NT2/D1 (cell line): Measurements from ENCODE around the gene ECT2.
A peak's percentile ranks its signal among the peaks of the same experiment; 100 is the strongest.

Experiments
- DNase-seq: peaks from one replicate; pipeline ENCODE4 v3.0.0-alpha.2; 2011; ENCODE audit warnings: low read depth, low spot score
- H3K27me3 ChIP-seq: 2 replicates; pipeline ENCODE4 v1.6.0; 2011; ENCODE audit warnings: mild to moderate bottlenecking; ENCODE audit not compliant: insufficient read length, insufficient read depth
- H3K36me3 ChIP-seq: 2 replicates; pipeline ENCODE4 v1.6.1; 2011; ENCODE audit warnings: mild to moderate bottlenecking, low read length, mixed read lengths; ENCODE audit not compliant: insufficient read depth, insufficient read length
- H3K4me1 ChIP-seq: 2 replicates; pipeline ENCODE4 v1.5.1; 2011; ENCODE audit not compliant: insufficient read depth, insufficient read length
- H3K4me3 ChIP-seq: 2 replicates; pipeline ENCODE4 v1.5.1; 2011; ENCODE audit warnings: low read depth; ENCODE audit not compliant: insufficient read length
- H3K9ac ChIP-seq: 2 replicates; pipeline ENCODE4 v1.6.0; 2011; ENCODE audit warnings: low read depth; ENCODE audit not compliant: insufficient read length
- H3K9me3 ChIP-seq: 2 replicates; pipeline ENCODE4 v1.5.1; 2011; ENCODE audit warnings: mild to moderate bottlenecking, low read length; ENCODE audit not compliant: insufficient read depth
- SUZ12 ChIP-seq: IDR thresholded peaks from 2 replicates; pipeline ENCODE4 v1.6.1; 2011; ENCODE audit not compliant: insufficient read length, insufficient read depth; ENCODE audit errors: extremely low read depth
- YY1 ChIP-seq: IDR thresholded peaks from 2 replicates; pipeline ENCODE4 v1.6.1; 2011; ENCODE audit not compliant: insufficient read length, insufficient read depth
- ZNF274 ChIP-seq: IDR thresholded peaks from 2 replicates; pipeline ENCODE4 v1.6.1; 2011; ENCODE audit warnings: mild to moderate bottlenecking, low read depth, low read length

Gene ECT2

GRCh38 chr3:172707967-172708366, 42.6 kb upstream of the ECT2 start:
- H3K36me3 ChIP-seq: no peaks in the 10 kb centered on the region
- H3K9ac ChIP-seq: no peak overlapping the region
- H3K9me3 ChIP-seq: no peaks in the 10 kb centered on the region
- no peaks in the 10 kb centered on the region for H3K27me3 ChIP-seq
- no peak overlapping the region for H3K4me3 ChIP-seq
- TF ChIP-seq YY1 (no peak), ZNF274 (no peak), SUZ12 (no peak)
- DNase-seq: no peak
- H3K4me1 ChIP-seq: no peaks in the 10 kb centered on the region

- Histone ChIP-seq H3K9me3 (no peaks in the 10 kb centered on the region), H3K27me3 (no peaks in the 10 kb centered on the region), H3K9ac (no peak overlapping the region), H3K4me1 (no peaks in the 10 kb centered on the region), H3K36me3 (no peaks in the 10 kb centered on the region), H3K4me3 (no peak overlapping the region)
- no peak for DNase-seq
- TF ChIP-seq YY1 (no peak), ZNF274 (no peak), SUZ12 (no peak)
These were observed 41.4 kb upstream of the ECT2 start for GRCh38 chr3:172708921-172709773.

- Histone ChIP-seq H3K4me3 (peak overlapping the region; percentile 91), H3K9me3 (no peaks in the 10 kb centered on the region), H3K36me3 (no peaks in the 10 kb centered on the region), H3K27me3 (no peaks in the 10 kb centered on the region), H3K9ac (peak overlapping the region; percentile 90), H3K4me1 (no peaks in the 10 kb centered on the region)
- peak; percentile 15 for DNase-seq
- TF ChIP-seq SUZ12 (no peak), ZNF274 (no peak), YY1 (no peak)
These were observed 40.5 kb upstream of the ECT2 start for GRCh38 chr3:172709774-172710663.

- no peaks in the 10 kb centered on the region for H3K36me3 ChIP-seq
- H3K9ac ChIP-seq: peak within 1 kb of the TSS; percentile 90
- H3K9me3 ChIP-seq: no peaks in the 10 kb centered on the region
- H3K4me1 ChIP-seq: no peaks in the 10 kb centered on the region
- TF ChIP-seq ZNF274 (no peak), SUZ12 (no peak), YY1 (no peak)
- no peaks in the 10 kb centered on the region for H3K27me3 ChIP-seq
- peak within 1 kb of the TSS; percentile 91 for H3K4me3 ChIP-seq
- DNase-seq: peak; percentile 87
These were observed 39.7 kb upstream of the ECT2 start, which contains the start of gene NCEH1 for GRCh38 chr3:172710664-172711453. Gene NCEH1 (minus strand): TSS chr3:172711067. CDS start chr3:172710984, 83 bp downstream.

- Histone ChIP-seq H3K9ac (no peak overlapping the region), H3K4me1 (no peaks in the 10 kb centered on the region), H3K27me3 (no peaks in the 10 kb centered on the region), H3K36me3 (no peaks in the 10 kb centered on the region), H3K4me3 (peak overlapping the region; percentile 91), H3K9me3 (no peaks in the 10 kb centered on the region)
- TF ChIP-seq YY1: no peak
- no peak for TF ChIP-seq SUZ12
- TF ChIP-seq ZNF274: no peak
- DNase-seq: no peak
These were observed 39.1 kb upstream of the ECT2 start for GRCh38 chr3:172711454-172711795.

- no peak for DNase-seq
- no peak overlapping the region for H3K4me3 ChIP-seq
- no peaks in the 10 kb centered on the region for H3K4me1 ChIP-seq
- TF ChIP-seq YY1: no peak
- TF ChIP-seq ZNF274: no peak
- no peak for TF ChIP-seq SUZ12
- no peak overlapping the region for H3K9ac ChIP-seq
- peaks cover 7% of the 10 kb centered on the region; the same call in 1 of the 2 replicates for H3K9me3 ChIP-seq
- no peaks in the 10 kb centered on the region for H3K27me3 ChIP-seq
- no peaks in the 10 kb centered on the region for H3K36me3 ChIP-seq
These were observed 37.2 kb upstream of the ECT2 start for GRCh38 chr3:172713316-172713715.
